OCI-LY3 (cell line): ENCODE measurements around the gene PTPN6.

Source experiments
- H2AFZ ChIP-seq: fragments of 200-600, 300-600 bp; shearing (Covaris generic); 2 replicates; pipeline ENCODE4 v1.6.0; 2014; ENCODE audit warnings: antibody characterized with exemption, low read depth, low read length
- H3K27ac ChIP-seq: fragments of 200-600, 300-600 bp; sonication (generic); 2 replicates; pipeline ENCODE4 v1.5.1; 2014; ENCODE audit warnings: mild to moderate bottlenecking, low read length, moderate library complexity, mixed read lengths
- H3K27me3 ChIP-seq: fragments of 200-600, 300-600 bp; sonication (generic); 2 replicates; pipeline ENCODE4 v1.6.1; 2014; ENCODE audit warnings: low read depth, low read length, mixed read lengths
- H3K36me3 ChIP-seq: fragments of 200-600, 300-600 bp; sonication (generic); replicated peaks from 2 replicates; pipeline ENCODE3; 2014; ENCODE audit warnings: low read depth, low read length, mixed read lengths
- H3K4me1 ChIP-seq: fragments of 300-600, 200-600 bp; sonication (generic); 2 replicates; pipeline ENCODE4 v1.6.1; 2014; ENCODE audit warnings: low read length, mixed read lengths
- H3K4me2 ChIP-seq: fragments of 200-600, 300-600 bp; sonication (generic); 2 replicates; pipeline ENCODE4 v1.6.1; 2014; ENCODE audit warnings: low read length, mixed read lengths
- H3K4me3 ChIP-seq: fragments of 300-600, 200-600 bp; sonication (generic); 2 replicates; pipeline ENCODE4 v1.5.1; 2014; ENCODE audit warnings: antibody characterized with exemption, mild to moderate bottlenecking, low read length, moderate library complexity
- H3K79me2 ChIP-seq: fragments of 300-600, 200-600 bp; shearing (Covaris generic); 2 replicates; pipeline ENCODE4 v1.6.1; 2014; ENCODE audit warnings: mild to moderate bottlenecking, low read length, mixed read lengths
- H3K9ac ChIP-seq: fragments of 300-600, 200-600 bp; shearing (Covaris generic); 2 replicates; pipeline ENCODE4 v1.6.0; 2014; ENCODE audit warnings: mild to moderate bottlenecking, low read length, moderate library complexity
- H3K9me3 ChIP-seq: fragments of 200-600, 300-600 bp; shearing (Covaris generic); 2 replicates; pipeline ENCODE4 v1.6.1; 2014; ENCODE audit warnings: low read length, mixed read lengths; ENCODE audit not compliant: insufficient read depth
- H4K20me1 ChIP-seq: fragments of 200-600, 300-600 bp; sonication (generic); 2 replicates; pipeline ENCODE4 v1.6.1; 2016; ENCODE audit warnings: low read length, mixed read lengths; ENCODE audit not compliant: insufficient read depth
- EZH2phosphoT487 ChIP-seq: fragments of 200-600 bp; shearing (Covaris generic); IDR thresholded peaks from 2 replicates; pipeline ENCODE4 v1.6.1; 2018; ENCODE audit warnings: antibody characterized with exemption, mixed run types, low read depth
- TF ChIP-seq, protein P1 (sequence below): fragments of 200-600, 300-600 bp; sonication (generic); IDR thresholded peaks from 2 replicates; pipeline ENCODE4 v1.5.1; 2014; ENCODE audit warnings: antibody characterized with exemption, low read length, low read depth

The PTPN6 gene

DNA sequence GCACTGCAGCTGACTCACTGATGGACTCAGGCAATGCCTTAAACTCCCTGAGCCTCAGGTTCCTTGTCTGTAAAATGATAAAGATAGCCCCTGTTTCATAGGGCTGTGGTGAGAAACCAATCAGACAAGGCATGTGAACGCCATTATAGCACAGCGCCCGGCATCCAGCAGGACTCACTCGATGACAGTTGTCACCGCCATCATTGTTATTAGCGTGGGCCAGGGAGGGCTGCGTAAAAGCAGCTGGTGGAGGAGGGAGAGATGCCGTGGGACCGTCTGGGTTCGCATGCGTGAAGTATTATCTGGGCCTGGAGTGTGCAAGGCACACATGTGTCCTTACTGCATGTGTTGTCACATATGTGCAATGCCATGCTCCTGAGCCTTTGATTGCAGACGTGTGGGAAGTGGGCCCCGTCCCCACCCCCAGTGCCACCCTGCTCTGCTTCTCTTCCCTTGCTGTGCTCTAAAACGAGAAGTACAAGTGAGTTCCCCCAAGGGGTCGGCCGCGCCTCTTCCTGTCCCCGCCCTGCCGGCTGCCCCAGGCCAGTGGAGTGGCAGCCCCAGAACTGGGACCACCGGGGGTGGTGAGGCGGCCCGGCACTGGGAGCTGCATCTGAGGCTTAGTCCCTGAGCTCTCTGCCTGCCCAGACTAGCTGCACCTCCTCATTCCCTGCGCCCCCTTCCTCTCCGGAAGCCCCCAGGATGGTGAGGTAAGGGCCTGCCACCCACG lies at the start of gene PTPN6:
Gene PTPN6, plus strand, starts transcription at position 546 of the 730 bp plus-strand sequence. Its CDS starts 157 bp downstream, at position 703.
- Histone ChIP-seq H3K79me2 (peaks cover 14% of the 10 kb centered on the region), H3K9ac (peak within 1 kb of the TSS; percentile 87), H2AFZ (peak within 1 kb of the TSS; percentile 48; the same call in 1 of the 2 replicates), H3K27me3 (no peaks in the 10 kb centered on the region), H3K9me3 (no peaks in the 10 kb centered on the region), H3K4me3 (peak within 1 kb of the TSS; percentile 84), H4K20me1 (peaks cover 4% of the 10 kb centered on the region; the same call in 1 of the 2 replicates), H3K36me3 (peaks cover 6% of the 10 kb centered on the region), H3K27ac (peak within 1 kb of the TSS; percentile 59), H3K4me2 (peak within 1 kb of the TSS; percentile 94), H3K4me1 (peaks cover 54% of the 10 kb centered on the region)
- TF ChIP-seq, protein P1, sequence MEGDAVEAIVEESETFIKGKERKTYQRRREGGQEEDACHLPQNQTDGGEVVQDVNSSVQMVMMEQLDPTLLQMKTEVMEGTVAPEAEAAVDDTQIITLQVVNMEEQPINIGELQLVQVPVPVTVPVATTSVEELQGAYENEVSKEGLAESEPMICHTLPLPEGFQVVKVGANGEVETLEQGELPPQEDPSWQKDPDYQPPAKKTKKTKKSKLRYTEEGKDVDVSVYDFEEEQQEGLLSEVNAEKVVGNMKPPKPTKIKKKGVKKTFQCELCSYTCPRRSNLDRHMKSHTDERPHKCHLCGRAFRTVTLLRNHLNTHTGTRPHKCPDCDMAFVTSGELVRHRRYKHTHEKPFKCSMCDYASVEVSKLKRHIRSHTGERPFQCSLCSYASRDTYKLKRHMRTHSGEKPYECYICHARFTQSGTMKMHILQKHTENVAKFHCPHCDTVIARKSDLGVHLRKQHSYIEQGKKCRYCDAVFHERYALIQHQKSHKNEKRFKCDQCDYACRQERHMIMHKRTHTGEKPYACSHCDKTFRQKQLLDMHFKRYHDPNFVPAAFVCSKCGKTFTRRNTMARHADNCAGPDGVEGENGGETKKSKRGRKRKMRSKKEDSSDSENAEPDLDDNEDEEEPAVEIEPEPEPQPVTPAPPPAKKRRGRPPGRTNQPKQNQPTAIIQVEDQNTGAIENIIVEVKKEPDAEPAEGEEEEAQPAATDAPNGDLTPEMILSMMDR = no peak
- no peak for TF ChIP-seq EZH2phosphoT487

DNA sequence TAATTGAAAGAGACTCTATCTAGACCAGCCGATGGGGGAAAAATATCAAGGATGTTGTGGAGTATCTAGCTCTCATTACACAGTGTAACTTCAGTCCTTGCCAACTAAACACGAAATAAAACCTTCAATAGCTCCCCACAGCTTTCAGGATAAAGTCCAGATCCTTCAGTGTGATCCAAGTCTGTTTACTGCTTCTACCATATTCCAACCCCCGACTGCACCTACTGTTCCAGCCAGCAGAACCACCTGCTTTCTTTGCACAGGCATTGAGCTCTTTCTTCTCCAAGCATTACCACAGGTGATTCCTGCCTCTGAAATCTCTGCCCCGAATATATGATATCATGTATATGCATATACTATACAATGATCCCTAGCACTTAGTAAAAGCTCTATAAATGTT lies 48.7 kb upstream of the PTPN6 start:
- no peak for TF ChIP-seq EZH2phosphoT487
- TF ChIP-seq, protein P1 = no peak
- no peak overlapping the region for H3K27ac ChIP-seq

DNA sequence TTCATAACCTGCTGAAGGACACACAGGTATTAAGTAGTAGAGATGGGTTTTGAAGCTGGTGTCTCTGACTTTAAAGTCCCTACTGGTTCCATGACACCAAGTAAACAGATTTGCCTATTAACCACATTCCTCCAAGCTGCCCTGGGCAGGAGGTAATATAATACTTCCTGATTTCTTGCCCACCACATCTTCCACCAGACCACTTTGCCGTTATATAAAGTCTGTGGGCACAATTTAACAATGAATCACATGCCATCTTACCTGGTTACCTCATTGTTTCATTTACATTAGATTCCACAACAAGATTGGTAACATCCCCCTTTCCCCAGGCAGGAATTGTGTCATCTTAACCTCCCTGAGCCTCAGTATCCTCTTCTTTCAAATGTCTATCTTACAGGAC lies 47.4 kb upstream of the PTPN6 start:
- no peak overlapping the region for H3K9ac ChIP-seq
- H3K4me3 ChIP-seq = peak overlapping the region; percentile 88; the same call in 1 of the 2 replicates
- H3K79me2 ChIP-seq = no peaks in the 10 kb centered on the region
- no peaks in the 10 kb centered on the region for H3K36me3 ChIP-seq
- peak overlapping the region; percentile 89 for H3K4me2 ChIP-seq
- H4K20me1 ChIP-seq = no peaks in the 10 kb centered on the region
- TF ChIP-seq, protein P1 = no peak
- no peak for TF ChIP-seq EZH2phosphoT487
- peak overlapping the region; percentile 94 for H2AFZ ChIP-seq
- H3K4me1 ChIP-seq = peaks cover 13% of the 10 kb centered on the region
- no peaks in the 10 kb centered on the region for H3K27me3 ChIP-seq
- no peak overlapping the region for H3K27ac ChIP-seq
- H3K9me3 ChIP-seq = no peaks in the 10 kb centered on the region

More for the DNA sequence above, 48.7 kb upstream of the PTPN6 start:
- H3K9me3 ChIP-seq = no peaks in the 10 kb centered on the region
- H3K4me1 ChIP-seq = peaks cover 13% of the 10 kb centered on the region
- no peaks in the 10 kb centered on the region for H3K36me3 ChIP-seq
- H3K4me3 ChIP-seq = no peak overlapping the region
- H2AFZ ChIP-seq = no peak overlapping the region
- H3K9ac ChIP-seq = no peak overlapping the region
- no peaks in the 10 kb centered on the region for H3K79me2 ChIP-seq
- H3K27me3 ChIP-seq = no peaks in the 10 kb centered on the region
- no peaks in the 10 kb centered on the region for H4K20me1 ChIP-seq
- H3K4me2 ChIP-seq = no peak overlapping the region
